ENCODE data around the gene COL26A1.

COL26A1 gene

GRCh38 chr7:101428093-101428866, 65.6 kb downstream of the COL26A1 start:
- no peak for TF ChIP-seq CTCF (IDR thresholded peaks at IDR 0.05)

GRCh38 chr7:101432316-101432715, 69.6 kb downstream of the COL26A1 start:
- no peak for TF ChIP-seq CTCF (IDR thresholded peaks at IDR 0.05)

GRCh38 chr7:101433688-101434087, 71.0 kb downstream of the COL26A1 start:
- TF ChIP-seq CTCF (IDR thresholded peaks at IDR 0.05), result no peak

- TF ChIP-seq CTCF (IDR thresholded peaks at IDR 0.05), result no peak
These were observed 73.0 kb downstream of the COL26A1 start for GRCh38 chr7:101435461-101436220.

- no peak for TF ChIP-seq CTCF (IDR thresholded peaks at IDR 0.05)
These were observed 73.6 kb downstream of the COL26A1 start for GRCh38 chr7:101436221-101436735.

- TF ChIP-seq CTCF (IDR thresholded peaks at IDR 0.05), result no peak
These were observed 74.3 kb downstream of the COL26A1 start for GRCh38 chr7:101436857-101437576.

- no peak for TF ChIP-seq CTCF (IDR thresholded peaks at IDR 0.05)
These were observed 79.2 kb downstream of the COL26A1 start for GRCh38 chr7:101441890-101442289.

Measured in LNCAP (cell line).